Kidney (tissue), 14 donors: ENCODE results near the gene STAT6. TPM values are rescaled to one million over a fixed set of nuclear protein-coding genes. Genes with fewer than 3 reads are reported as not detected.

Experiments
- DNase-seq, 5 donors: peaks; one replicate each; pipeline ENCODE4 v3.0.0-alpha.2; 2013 to 2020
- FAIRE-seq: peaks from 2 replicates; lab custom pipeline; 2012; peaks lifted over from hg19 to GRCh38; lab: Jason Lieb, UNC
- H3K27ac ChIP-seq, 2 donors: one replicate each; pipeline ENCODE4 v1.7.0; 2013; ENCODE audit warnings: low read depth in 2 of 2, low read length in 2 of 2, inconsistent platforms in 1 of 2
- H3K27me3 ChIP-seq: one replicate; pipeline ENCODE4 v1.7.1; 2013; ENCODE audit warnings: low read length, inconsistent platforms; ENCODE audit not compliant: control insufficient read depth, insufficient read depth
- H3K36me3 ChIP-seq, 3 donors: one replicate each; pipeline versions ENCODE4 v1.7.0 to v1.7.1; 2013; ENCODE audit warnings: low read length in 3 of 3, control low read depth in 1 of 3, inconsistent platforms in 1 of 3; ENCODE audit not compliant: insufficient read depth in 3 of 3, control insufficient read depth in 2 of 3
- H3K4me1 ChIP-seq, 3 donors: one replicate each; pipeline versions ENCODE4 v1.7.0 to v1.7.1; 2013; ENCODE audit warnings: low read length in 3 of 3, inconsistent platforms in 1 of 3, low read depth in 1 of 3; ENCODE audit not compliant: control insufficient read depth in 2 of 3, insufficient read depth in 2 of 3
- H3K4me3 ChIP-seq, 3 donors: one replicate each; pipeline versions ENCODE4 v1.7.0 to v1.8.1; 2013; ENCODE audit warnings: low read length in 3 of 3, control low read depth in 1 of 3, inconsistent platforms in 1 of 3
- H3K9ac ChIP-seq, 3 donors: one replicate each; pipeline versions ENCODE4 v1.7.0 to v1.7.1; 2013; ENCODE audit warnings: low read length in 3 of 3, control low read depth in 1 of 3, inconsistent platforms in 1 of 3
- H3K9me3 ChIP-seq, 3 donors: one replicate each; pipeline versions ENCODE4 v1.7.0 to v1.7.1; 2013; ENCODE audit warnings: low read length in 3 of 3, control low read depth in 1 of 3, inconsistent platforms in 1 of 3; ENCODE audit not compliant: control insufficient read depth in 2 of 3, insufficient read depth in 1 of 3
- intact Hi-C: fragments of 100-400 bp; cut with DNase I; formaldehyde crosslinking; loops from one replicate; pipeline ENCODE4 v1.11.1; 2022
- polyA plus RNA-seq: library from polyadenylated mRNA; stranded (reverse); fragments of 350-450 nt; fragmentation: Illumina TruSeq; extraction: RNeasy Lipid Tissue Mini Kit (QIAGEN cat#74804); gene quantifications from one replicate; pipeline ENCODE4 v1.2.3, GENCODE V29; 2014; ENCODE audit warnings: low read depth, low replicate concordance; ENCODE audit not compliant: insufficient read depth
- total RNA-seq: library from RNA; stranded (reverse); fragmentation: NEBNext Ultra II Directional; extraction: Animal tissue kit (Norgen Biotek cat#: 25700); gene quantifications from one replicate; pipeline ENCODE4 v1.2.1, GENCODE V29; 2021
- TF ChIP-seq, protein P1 (sequence below): IDR thresholded peaks from 3 replicates; pipeline ENCODE4 v1.5.1; 2012; ENCODE audit warnings: mild to moderate bottlenecking, moderate library complexity, borderline replicate concordance; ENCODE audit not compliant: insufficient read depth; ENCODE audit errors: extremely low read depth
- donor health status: control.
- donor health status: control.
- donor health status: control.
- donor health status: control.
- donor health status: control.
- donor health status: DM: yes; HTN: yes; CAD: no.
- donor health status: Normal renal cell carcinoma (clear cell type).

STAT6 gene
- total and polyA plus RNA-seq, 2 donors from 2014 or later, result 74.8 to 232 TPM

- TF ChIP-seq, protein P1, sequence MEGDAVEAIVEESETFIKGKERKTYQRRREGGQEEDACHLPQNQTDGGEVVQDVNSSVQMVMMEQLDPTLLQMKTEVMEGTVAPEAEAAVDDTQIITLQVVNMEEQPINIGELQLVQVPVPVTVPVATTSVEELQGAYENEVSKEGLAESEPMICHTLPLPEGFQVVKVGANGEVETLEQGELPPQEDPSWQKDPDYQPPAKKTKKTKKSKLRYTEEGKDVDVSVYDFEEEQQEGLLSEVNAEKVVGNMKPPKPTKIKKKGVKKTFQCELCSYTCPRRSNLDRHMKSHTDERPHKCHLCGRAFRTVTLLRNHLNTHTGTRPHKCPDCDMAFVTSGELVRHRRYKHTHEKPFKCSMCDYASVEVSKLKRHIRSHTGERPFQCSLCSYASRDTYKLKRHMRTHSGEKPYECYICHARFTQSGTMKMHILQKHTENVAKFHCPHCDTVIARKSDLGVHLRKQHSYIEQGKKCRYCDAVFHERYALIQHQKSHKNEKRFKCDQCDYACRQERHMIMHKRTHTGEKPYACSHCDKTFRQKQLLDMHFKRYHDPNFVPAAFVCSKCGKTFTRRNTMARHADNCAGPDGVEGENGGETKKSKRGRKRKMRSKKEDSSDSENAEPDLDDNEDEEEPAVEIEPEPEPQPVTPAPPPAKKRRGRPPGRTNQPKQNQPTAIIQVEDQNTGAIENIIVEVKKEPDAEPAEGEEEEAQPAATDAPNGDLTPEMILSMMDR, result no peak
- H3K27ac ChIP-seq, result no peak overlapping the region
- no peaks in the 10 kb centered on the region for H3K36me3 ChIP-seq
- DNase-seq (no peak), FAIRE-seq (no peak)
- intact Hi-C loops, result loop anchor here (5.0 kb wide), 1 partner anchor 58 kb away; no protein-coding TSS in a partner anchor
- no peak overlapping the region for H3K4me3 ChIP-seq
- H3K9me3 ChIP-seq, result no peaks in the 10 kb centered on the region
- H3K9ac ChIP-seq, result no peak overlapping the region
- H3K27me3 ChIP-seq, result no peaks in the 10 kb centered on the region
- no peaks in the 10 kb centered on the region for H3K4me1 ChIP-seq
These were observed 8.3 kb upstream of the STAT6 start for GRCh38 chr12:57119294-57120085.

DNA sequence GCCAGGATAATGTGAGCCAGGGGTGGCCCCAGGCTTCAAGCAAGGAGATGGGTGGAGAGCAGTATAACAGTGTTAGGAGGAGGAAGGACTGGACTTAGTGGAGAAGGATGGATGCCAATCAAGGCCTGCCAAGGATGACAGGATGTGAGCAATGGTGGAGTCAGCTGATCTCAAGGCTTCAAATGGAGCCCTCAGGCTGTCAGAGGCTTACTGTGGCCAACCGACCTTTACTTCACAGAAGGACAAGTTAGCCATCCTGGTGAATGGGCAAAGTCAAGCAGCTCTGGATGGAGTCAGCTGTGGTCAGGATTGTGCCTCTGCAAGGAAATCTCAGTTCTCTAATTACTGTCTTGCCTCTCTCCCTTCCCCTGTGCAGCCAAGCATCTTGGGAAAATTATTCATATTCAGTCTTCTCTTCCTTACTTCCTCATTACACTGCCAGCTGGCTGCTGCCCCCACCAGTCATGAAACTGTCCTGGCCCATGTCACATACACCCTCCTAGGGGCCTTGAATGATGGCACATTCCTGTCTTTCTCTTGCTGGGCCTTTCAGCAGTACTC is 7.6 kb upstream of the STAT6 start:
- no peak for FAIRE-seq
- no peak overlapping the region for H3K9ac ChIP-seq
- no peak for DNase-seq
- H3K36me3 ChIP-seq, result no peaks in the 10 kb centered on the region
- no peak overlapping the region for H3K4me3 ChIP-seq
- intact Hi-C loops, result no loop called here
- TF ChIP-seq, protein P1, result no peak
- H3K27me3 ChIP-seq, result no peaks in the 10 kb centered on the region
- H3K9me3 ChIP-seq, result no peaks in the 10 kb centered on the region
- H3K4me1 ChIP-seq, result no peaks in the 10 kb centered on the region
- no peak overlapping the region for H3K27ac ChIP-seq

DNA sequence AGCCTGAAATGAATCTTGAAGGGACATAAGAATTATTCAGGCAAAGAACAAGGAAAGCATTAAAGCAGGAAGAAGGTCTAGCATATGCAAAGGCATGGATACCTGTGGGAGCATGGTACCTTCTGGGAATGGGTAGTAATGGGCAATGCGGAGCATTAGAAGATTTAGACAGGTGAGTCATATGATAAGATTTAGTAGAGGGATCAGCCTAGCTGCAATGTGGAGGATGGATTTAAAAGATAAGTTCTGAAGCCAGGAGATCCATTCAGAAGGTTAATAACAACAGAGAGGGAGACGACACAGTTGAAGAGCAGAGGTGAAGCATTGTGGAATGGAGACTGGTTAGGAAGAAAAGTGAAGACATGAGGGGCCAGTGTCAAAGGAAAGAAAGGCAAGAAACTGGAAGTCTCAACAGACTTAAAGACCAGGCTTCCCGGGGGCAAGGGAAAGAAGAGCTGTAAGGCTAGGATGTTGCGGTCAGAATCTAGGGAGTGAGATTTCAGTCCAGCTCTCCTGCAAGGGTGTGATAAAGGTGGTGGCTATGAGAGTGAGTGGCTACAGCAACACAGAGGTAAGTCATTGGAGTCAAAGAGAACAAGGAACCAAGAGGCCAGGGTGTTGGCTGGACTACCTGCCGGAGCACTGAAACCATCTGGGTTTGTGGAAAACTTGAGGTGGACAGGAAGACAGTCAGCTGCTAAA is 5.6 kb upstream of the STAT6 start:
- intact Hi-C loops, result no loop called here
- Histone ChIP-seq H3K27me3 (no peaks in the 10 kb centered on the region), H3K4me1 (peaks cover 0 to 6% (median 0%) of the 10 kb centered on the region in 3 donors), H3K27ac (no peak overlapping the region), H3K4me3 (no peak overlapping the region), H3K36me3 (no peaks in the 10 kb centered on the region), H3K9ac (no peak overlapping the region), H3K9me3 (no peaks in the 10 kb centered on the region)
- FAIRE-seq (no peak), DNase-seq (no peak)
- TF ChIP-seq, protein P1, result no peak
